HepG2 (cell line): ENCODE results near the gene TPRN. TPM values are rescaled to one million over a fixed set of nuclear protein-coding genes. Genes with fewer than 3 reads are reported as not detected.
A peak's percentile ranks its signal among the peaks of the same experiment; 100 is the strongest.

Experiments
- ATAC-seq: fragments of 200-7000 bp; cut with Tn5 transposase; 3 replicates; pipeline ENCODE4 v1.9.1; 2020; ENCODE audit warnings: mild to moderate bottlenecking, moderate library complexity
- BruUV-seq: library from RNA; stranded (reverse); fragments of 400-500 nt; replicated peaks from 2 replicates; lab custom pipeline; 2021; lab: Mats Ljungman, UMichigan
- CTCF ChIA-PET: fragments of 300-600 bp; formaldehyde crosslinking; extraction: SDS; loops from one replicate; lab custom pipeline; 2021; ENCODE audit warnings: low total read pairs, inconsistent platforms, low intra/inter-chr PET ratio; lab: Yijun Ruan, JAX
- POLR2A ChIA-PET: fragments of 350-600 bp; sonication (Branson Sonifier 250); formaldehyde crosslinking; loops from one replicate; lab custom pipeline; 2020; ENCODE audit warnings: antibody characterized with exemption, inconsistent platforms; lab: Yijun Ruan, JAX
- DNase-seq: peaks from one replicate; pipeline ENCODE4 v3.0.0-alpha.2; 2015; ENCODE audit warnings: low spot score
- FAIRE-seq: peaks from 3 replicates; lab custom pipeline; 2011; peaks lifted over from hg19 to GRCh38; lab: Jason Lieb, UNC
- H2AFZ ChIP-seq: one replicate; pipeline ENCODE4 v1.6.1; 2011; ENCODE audit warnings: low read length, inconsistent platforms
- H3K27ac ChIP-seq: fragments of 300-600 bp; 3 replicates; pipeline ENCODE4 v1.8.0; 2011; ENCODE audit warnings: mixed run types, mild to moderate bottlenecking, mixed read lengths, low read length, inconsistent platforms; ENCODE audit not compliant: insufficient read depth; ENCODE audit errors: extremely low read length
- H3K27me3 ChIP-seq, 2 experiments: fragments of 200-600 bp in 1 of 2; 2 replicates in 1 of 2; 3 replicates in 1 of 2; pipeline versions ENCODE4 v1.6.0 to v1.8.0; 2011; ENCODE audit warnings: low read length in 2 of 2, mild to moderate bottlenecking in 2 of 2, moderate library complexity in 2 of 2, inconsistent platforms in 1 of 2; ENCODE audit not compliant: insufficient read depth in 2 of 2, control insufficient read depth in 1 of 2
- H3K36me3 ChIP-seq, 2 experiments: fragments of 200-600 bp in 1 of 2; replicated peaks in 1 of 2; 2 replicates in 1 of 2; 3 replicates in 1 of 2; pipeline versions ENCODE4 v1.5.1 to v1.8.0; 2011; ENCODE audit warnings: low read length in 2 of 2, inconsistent platforms in 1 of 2; ENCODE audit not compliant: insufficient read depth in 2 of 2, control insufficient read depth in 1 of 2
- H3K4me1 ChIP-seq: 2 replicates; pipeline ENCODE4 v1.5.1; 2012; ENCODE audit warnings: low read length, inconsistent platforms; ENCODE audit not compliant: insufficient read depth
- H3K4me2 ChIP-seq: 2 replicates; pipeline ENCODE4 v1.6.0; 2011; ENCODE audit warnings: low read depth, low read length, inconsistent platforms
- H3K4me3 ChIP-seq, 3 experiments: fragments of 200-600 bp in 1 of 3; sonication (generic), shearing (Covaris generic) in 1 of 3; replicated peaks in 1 of 3; 2 replicates each; pipeline ENCODE4 v1.5.1; 2011 to 2016; ENCODE audit warnings: low read length in 3 of 3, inconsistent platforms in 2 of 3, low read depth in 2 of 3, mild to moderate bottlenecking in 2 of 3, control low read depth in 1 of 3, mixed read lengths in 1 of 3; ENCODE audit not compliant: insufficient read depth in 1 of 3
- H3K79me2 ChIP-seq: one replicate; pipeline ENCODE4 v1.6.1; 2011; ENCODE audit warnings: low read length, inconsistent platforms; ENCODE audit not compliant: insufficient read depth
- H3K9ac ChIP-seq: 2 replicates; pipeline ENCODE4 v1.6.0; 2011; ENCODE audit warnings: mild to moderate bottlenecking, low read depth, low read length, inconsistent platforms; ENCODE audit not compliant: insufficient read depth
- H3K9me3 ChIP-seq: 2 replicates; pipeline ENCODE4 v1.5.1; 2012; ENCODE audit warnings: mild to moderate bottlenecking, low read length
- H4K20me1 ChIP-seq: 2 replicates; pipeline ENCODE4 v1.6.0; 2011; ENCODE audit warnings: inconsistent platforms, mild to moderate bottlenecking, low read length, moderate library complexity; ENCODE audit not compliant: insufficient read depth
- ERF ChIP-seq: IDR thresholded peaks from 2 replicates; pipeline ENCODE4 v1.6.1; 2018; ENCODE audit warnings: missing biosample characterization, missing genetic modification reagents
- GTF3A ChIP-seq: sonication (generic); formaldehyde crosslinking; conservative IDR thresholded peaks from 2 replicates; pipeline ENCODE4 v1.4.0; 2020; ENCODE audit warnings: mild to moderate bottlenecking, missing genetic modification reagents
- MTF2 ChIP-seq: sonication (generic); formaldehyde crosslinking; IDR thresholded peaks from 2 replicates; pipeline ENCODE4 v1.5.0; 2020; ENCODE audit warnings: missing genetic modification reagents, borderline replicate concordance
- SP2 ChIP-seq: sonication (generic); formaldehyde crosslinking; IDR thresholded peaks from 2 replicates; pipeline ENCODE4 v1.5.1; 2020; ENCODE audit warnings: mild to moderate bottlenecking, missing genetic modification reagents
- ZNF678 ChIP-seq: sonication (generic); formaldehyde crosslinking; IDR thresholded peaks from 2 replicates; pipeline ENCODE4 v1.4.0; 2020; ENCODE audit warnings: mild to moderate bottlenecking, missing genetic modification reagents
- WGBS: methylation state at CpG from one replicate; pipeline ENCODE4 v1.1.6; 2017; ENCODE audit warnings: low lambda C conversion rate; 5-methylcytosine and 5-hydroxymethylcytosine counted together
- in situ Hi-C: cut with HindIII; loops from 2 replicates; pipeline ENCODE4 v1.10.0; 2017; ENCODE audit warnings: low pct_unique_long_range_greater_than_20kb; ENCODE audit not compliant: extremely low pct_ligation_motif_present
- intact Hi-C: fragments of 100-400 bp; cut with micrococcal nuclease; formaldehyde crosslinking; loops from one replicate; pipeline ENCODE4 v1.10.0; 2022; ENCODE audit not compliant: unreplicated experiment
- polyA plus RNA-seq, 8 experiments: library from polyadenylated mRNA; depleted of rRNA in 3 of 8; stranded (reverse) in 7 of 8; unstranded in 1 of 8; fragments of >200 nt; fragmentation: Illumina TruSeq in 4 of 8; extraction: Trizol in 4 of 8; gene quantifications; 2 replicates each; pipeline versions ENCODE4 v1.2.1 to v1.2.3, GENCODE V29; 2011 to 2016; ENCODE audit warnings: low read depth in 4 of 8, missing spikeins in 1 of 8, mixed read lengths in 1 of 8; ENCODE audit not compliant: insufficient read depth in 1 of 8
- total RNA-seq, 5 experiments: library from RNA; depleted of rRNA; stranded (reverse); fragments of >200 nt; fragmentation: Illumina TruSeq; extraction: Trizol; gene quantifications; 2 replicates each; pipeline ENCODE4 v1.2.3, GENCODE V29; 2016; ENCODE audit warnings: low read depth in 1 of 5

The TPRN gene
- total and polyA plus RNA-seq, 2 of the 13 experiments (the other 11 are each of a cell fraction or from before 2014, with no cell fraction given) = 10.1 to 19.2 TPM

DNA sequence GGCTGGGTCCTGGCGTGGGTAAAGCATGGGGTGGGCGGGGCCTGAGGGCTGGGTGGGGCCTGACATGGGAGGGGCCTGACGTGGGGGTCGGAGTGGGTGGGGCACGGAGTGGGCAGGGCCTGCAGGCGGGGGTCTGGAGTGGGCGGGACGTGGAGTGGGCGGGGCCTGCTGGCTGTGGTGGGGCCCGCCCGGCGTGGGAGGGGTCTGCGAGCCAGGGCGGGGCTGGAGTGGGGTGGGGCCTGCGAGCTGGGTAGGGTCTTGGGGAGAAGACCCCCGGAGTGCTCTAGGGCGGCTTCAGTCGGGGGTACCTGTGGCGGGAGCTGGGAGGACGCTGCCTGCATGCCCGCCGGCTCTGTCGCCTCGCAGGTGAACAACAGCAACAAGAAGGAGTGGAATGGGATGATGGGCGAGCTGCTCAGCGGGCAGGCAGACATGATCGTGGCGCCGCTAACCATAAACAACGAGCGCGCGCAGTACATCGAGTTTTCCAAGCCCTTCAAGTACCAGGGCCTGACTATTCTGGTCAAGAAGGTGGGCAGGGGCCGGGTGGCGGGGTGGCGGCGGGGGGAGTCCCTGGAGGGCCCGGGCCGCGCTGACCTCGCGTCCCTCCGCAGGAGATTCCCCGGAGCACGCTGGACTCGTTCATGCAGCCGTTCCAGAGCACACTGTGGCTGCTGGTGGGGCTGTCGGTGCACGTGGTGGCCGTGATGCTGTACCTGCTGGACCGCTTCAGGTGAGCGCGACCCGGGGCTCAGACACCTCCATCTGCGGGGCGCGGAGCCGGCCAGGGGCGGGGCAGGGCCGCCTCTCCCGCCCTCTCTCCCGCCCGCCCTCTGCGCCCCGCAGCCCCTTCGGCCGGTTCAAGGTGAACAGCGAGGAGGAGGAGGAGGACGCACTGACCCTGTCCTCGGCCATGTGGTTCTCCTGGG, 38.7 kb downstream of the TPRN start:
- ATAC-seq (peak; percentile 12), DNase-seq (no peak), FAIRE-seq (no peak)
- H2AFZ ChIP-seq = no peak overlapping the region
- no TSS peak for BruUV-seq
- no peaks in the 10 kb centered on the region for H3K9me3 ChIP-seq
- H3K36me3 ChIP-seq = no peaks in the 10 kb centered on the region
- H3K9ac ChIP-seq = no peak overlapping the region
- peak overlapping the region in 2 of 3 experiments; percentile 13 to 62; a peak in 3 of 6 replicates for H3K4me3 ChIP-seq
- 11% methylated on average over 7 of the region's 71 CpGs for WGBS
- H3K4me2 ChIP-seq = peak overlapping the region; percentile 63; the same call in 1 of the 2 replicates
- in situ Hi-C loops = no loop called here
- H3K4me1 ChIP-seq = no peaks in the 10 kb centered on the region
- H3K79me2 ChIP-seq = no peaks in the 10 kb centered on the region
- POLR2A ChIA-PET = interaction anchor here (0.6 to 1.3 kb wide), 5 partner anchors 8 to 62 kb away, joined by 3 to 5 read pairs (median 3); partner anchors contain the start of genes LRRC26 and TPRN
- intact Hi-C loops = no loop called here
- H3K27me3 ChIP-seq = peaks cover 20 to 88% of the 10 kb centered on the region in 2 experiments; a peak in 4 of 5 replicates
- H4K20me1 ChIP-seq = no peaks in the 10 kb centered on the region
- CTCF ChIA-PET = interaction anchor here (1.1 kb wide), 1 partner anchor 74 kb away, joined by 3 read pairs; no protein-coding TSS in a partner anchor
- no peak for TF ChIP-seq ZNF678 (CRISPR knock-in tag)
- no peak for TF ChIP-seq SP2 (CRISPR knock-in tag)
- TF ChIP-seq ERF (CRISPR knock-in tag) = no peak
- TF ChIP-seq MTF2 (CRISPR knock-in tag) = 0 out of 2 replicates have a peak, but pooled peaks have one; percentile 30
- no peak overlapping the region for H3K27ac ChIP-seq

DNA sequence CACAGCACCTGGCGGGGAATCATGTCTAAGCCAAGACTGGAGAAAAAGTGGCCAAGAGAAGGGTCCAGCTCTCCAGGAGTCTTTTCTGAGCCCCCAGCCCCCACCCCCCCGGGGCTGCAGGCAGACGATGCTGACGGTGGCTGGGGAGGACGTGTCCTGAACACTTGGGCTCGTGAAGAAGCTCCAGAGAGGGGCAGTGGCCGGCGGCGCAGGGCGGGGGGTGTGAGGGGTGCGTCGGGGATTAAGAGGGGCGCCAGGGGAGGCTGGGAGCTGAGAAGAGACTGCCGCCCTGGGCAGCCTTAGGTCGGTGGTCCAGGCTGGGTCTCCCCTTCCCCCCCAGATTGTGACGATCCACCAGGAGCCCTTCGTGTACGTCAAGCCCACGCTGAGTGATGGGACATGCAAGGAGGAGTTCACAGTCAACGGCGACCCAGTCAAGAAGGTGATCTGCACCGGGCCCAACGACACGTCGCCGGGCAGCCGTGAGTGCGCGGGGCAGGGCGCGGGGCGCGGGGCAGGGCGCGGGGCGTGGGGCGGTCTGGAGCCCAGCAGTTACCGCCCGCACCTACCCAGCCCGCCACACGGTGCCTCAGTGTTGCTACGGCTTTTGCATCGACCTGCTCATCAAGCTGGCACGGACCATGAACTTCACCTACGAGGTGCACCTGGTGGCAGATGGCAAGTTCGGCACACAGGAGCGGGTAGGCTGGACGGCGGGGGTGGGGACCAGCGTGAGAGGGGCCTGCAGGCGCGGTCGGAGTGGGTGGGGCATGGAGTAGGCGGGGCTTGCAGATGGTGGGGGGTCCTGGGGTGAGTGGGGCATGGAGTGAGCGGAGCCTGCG, 39.6 kb downstream of the TPRN start:
- intact Hi-C loops (no loop called here), in situ Hi-C loops (no loop called here)
- no peak overlapping the region for H3K4me2 ChIP-seq
- FAIRE-seq (no peak), DNase-seq (no peak), ATAC-seq (no peak)
- CTCF ChIA-PET = no interaction called here
- H3K27ac ChIP-seq = no peak overlapping the region
- no peaks in the 10 kb centered on the region for H3K36me3 ChIP-seq
- TF ChIP-seq MTF2 (CRISPR knock-in tag) (0 out of 2 replicates have a peak, but pooled peaks have one; percentile 25), GTF3A (no peak)
- 30% methylated on average over 35 of the region's 56 CpGs for WGBS
- no peak overlapping the region for H2AFZ ChIP-seq
- no peaks in the 10 kb centered on the region for H3K79me2 ChIP-seq
- peaks cover 15 to 86% of the 10 kb centered on the region in 2 experiments; a peak in 4 of 5 replicates for H3K27me3 ChIP-seq
- POLR2A ChIA-PET = interaction anchor here (0.6 kb wide), 1 partner anchor 9 kb away, joined by 3 read pairs; the partner anchor contains the start of gene LRRC26
- H3K9me3 ChIP-seq = no peaks in the 10 kb centered on the region
- H3K4me3 ChIP-seq = no peak overlapping the region
- no peak overlapping the region for H3K9ac ChIP-seq
- BruUV-seq = no TSS peak
- no peaks in the 10 kb centered on the region for H3K4me1 ChIP-seq
- H4K20me1 ChIP-seq = no peaks in the 10 kb centered on the region
